ENCODE measurements around the gene LRRC23.

- TF ChIP-seq POLR2AphosphoS5 (IDR thresholded peaks at IDR 0.05) (no peak), CTCF (IDR thresholded peaks at IDR 0.05) (no peak), POLR2A (IDR thresholded peaks at IDR 0.05; ENCODE audit: low read depth) (no peak), EP300 (IDR thresholded peaks at IDR 0.05) (no peak)
Observed at GRCh38 chr12:6947615-6948014, 43.0 kb downstream of the LRRC23 start.
